Spleen (tissue), 7 donors: Measurements from ENCODE around the gene NDUFS8.
A peak's percentile ranks its signal among the peaks of the same experiment; 100 is the strongest.
"Not testable (repeated sequence)": the region's sequence is repeated elsewhere in the genome, so short reads cannot be mapped to it uniquely, and the experiment has no call there.

Source experiments
- CTCF ChIP-seq, 11 experiments: fragments of 200-600 bp in 7 of 11; fragments of 450-650 bp in 4 of 11; sonication (generic) in 4 of 11; IDR thresholded peaks in 8 of 11; conservative IDR thresholded peaks in 3 of 11; 1 replicate in 7 of 11; 2 replicates in 4 of 11; pipeline versions ENCODE4 v1.4.0 to v1.8.0; 2016 to 2021; ENCODE audit warnings: antibody characterized with exemption in 11 of 11, inconsistent platforms in 4 of 11, mild to moderate bottlenecking in 1 of 11
- POLR2A ChIP-seq, 3 donors: fragments of 450-650 bp; IDR thresholded peaks; one replicate each; pipeline ENCODE4 v1.5.1; 2017; ENCODE audit warnings: antibody characterized with exemption in 3 of 3, mild to moderate bottlenecking in 1 of 3
- POLR2AphosphoS5 ChIP-seq, 3 donors: sonication (generic); formaldehyde crosslinking; IDR thresholded peaks; one replicate each; pipeline ENCODE4 v1.5.1; 2017; ENCODE audit warnings: antibody characterized with exemption in 3 of 3
- donor health status: DM: no; HTN: no; CAD: no; lungs with moderate emphysema.
- donor health status: DM: no; HTN: no; CAD: no.
- donor health status: DM: no; HTN: no; CAD: no.

- not testable (repeated sequence) for TF ChIP-seq POLR2A (IDR thresholded peaks at IDR 0.05); CTCF (IDR thresholded peaks at IDR 0.05 in 8 of 11, conservative IDR thresholded peaks at IDR 0.05 in 3 of 11)
- peak; percentile 29 to 78 (median 52) for TF ChIP-seq POLR2AphosphoS5 (IDR thresholded peaks at IDR 0.05)
Measured at GRCh38 chr11:67990546-67991346, 39.7 kb upstream of the NDUFS8 start.
